Mesenchymal stem cell (in vitro differentiated cells and primary cell): ENCODE results near the gene RC3H2.

Experiments used
- DNase-seq: peaks from one replicate; pipeline ENCODE4 v3.0.0-alpha.2; 2013
- H2AFZ ChIP-seq: one replicate; pipeline ENCODE4 v1.6.1; 2013; ENCODE audit warnings: low read depth, mild to moderate bottlenecking, control low read depth, inconsistent platforms, low read length, moderate library complexity
- H2AK5ac ChIP-seq: 2 replicates; pipeline ENCODE4 v1.6.1; 2013; ENCODE audit warnings: low read length, moderate library complexity, mild to moderate bottlenecking, inconsistent platforms; ENCODE audit not compliant: severe bottlenecking
- H2BK120ac ChIP-seq: one replicate; pipeline ENCODE4 v1.6.1; 2013; ENCODE audit warnings: low read depth, mild to moderate bottlenecking, inconsistent platforms, low read length, moderate library complexity
- H2BK12ac ChIP-seq, 2 experiments: one replicate each; pipeline ENCODE4 v1.6.1; 2013; ENCODE audit warnings: inconsistent platforms in 2 of 2, low read length in 2 of 2, mild to moderate bottlenecking in 2 of 2, moderate library complexity in 2 of 2, control low read depth in 1 of 2
- H2BK15ac ChIP-seq: one replicate; pipeline ENCODE4 v1.6.1; 2013; ENCODE audit warnings: mild to moderate bottlenecking, low read depth, inconsistent platforms; ENCODE audit not compliant: poor library complexity, severe bottlenecking
- H2BK5ac ChIP-seq: 2 replicates; pipeline ENCODE4 v1.6.1; 2013; ENCODE audit warnings: low read depth, mild to moderate bottlenecking, low read length, control low read depth, inconsistent platforms; ENCODE audit not compliant: poor library complexity, severe bottlenecking
- H3K14ac ChIP-seq, 2 experiments: one replicate each; pipeline ENCODE4 v1.6.1; 2013; ENCODE audit warnings: inconsistent platforms in 2 of 2, low read length in 2 of 2, control low read depth in 1 of 2, mild to moderate bottlenecking in 1 of 2, moderate library complexity in 1 of 2
- H3K18ac ChIP-seq, 2 experiments: one replicate each; pipeline ENCODE4 v1.6.1; 2013; ENCODE audit warnings: inconsistent platforms in 2 of 2, low read length in 2 of 2, control low read depth in 1 of 2, low read depth in 1 of 2, mild to moderate bottlenecking in 1 of 2
- H3K23ac ChIP-seq, 2 experiments: one replicate each; pipeline ENCODE4 v1.6.1; 2013; ENCODE audit warnings: inconsistent platforms in 2 of 2, low read length in 2 of 2, mild to moderate bottlenecking in 2 of 2, moderate library complexity in 2 of 2, control low read depth in 1 of 2
- H3K27ac ChIP-seq: 2 replicates; pipeline ENCODE4 v1.5.1; 2013; ENCODE audit warnings: mild to moderate bottlenecking, moderate library complexity, low read length, control low read depth, inconsistent platforms; ENCODE audit not compliant: poor library complexity, severe bottlenecking
- H3K27me3 ChIP-seq, 2 experiments: 2 replicates each; pipeline versions ENCODE4 v1.6.1 to v1.7.0; 2013; ENCODE audit warnings: low read length in 2 of 2, mild to moderate bottlenecking in 2 of 2, moderate library complexity in 2 of 2, control low read depth in 1 of 2, inconsistent platforms in 1 of 2; ENCODE audit not compliant: control insufficient read depth in 1 of 2, insufficient read depth in 1 of 2
- H3K36me3 ChIP-seq, 2 experiments: 2 replicates each; pipeline versions ENCODE4 v1.6.1 to v1.7.0; 2013; ENCODE audit warnings: low read length in 2 of 2, control low read depth in 1 of 2, inconsistent platforms in 1 of 2, low read depth in 1 of 2, mild to moderate bottlenecking in 1 of 2; ENCODE audit not compliant: insufficient read depth in 2 of 2, control insufficient read depth in 1 of 2
- H3K4ac ChIP-seq, 2 experiments: one replicate each; pipeline ENCODE4 v1.6.1; 2013; ENCODE audit warnings: inconsistent platforms in 2 of 2, low read length in 2 of 2, mild to moderate bottlenecking in 2 of 2, moderate library complexity in 2 of 2, control low read depth in 1 of 2, low read depth in 1 of 2
- H3K4me1 ChIP-seq: 2 replicates; pipeline ENCODE4 v1.6.1; 2013; ENCODE audit warnings: low read depth, low read length, control low read depth; ENCODE audit not compliant: control insufficient read depth, insufficient read depth
- H3K4me2 ChIP-seq: 2 replicates; pipeline ENCODE4 v1.6.1; 2013; ENCODE audit warnings: low read length, mild to moderate bottlenecking, inconsistent platforms; ENCODE audit not compliant: poor library complexity, severe bottlenecking
- H3K4me3 ChIP-seq, 2 experiments: 2 replicates each; pipeline versions ENCODE4 v1.5.1 to v1.7.0; 2013; ENCODE audit warnings: low read length in 2 of 2, mild to moderate bottlenecking in 2 of 2, control low read depth in 1 of 2, low read depth in 1 of 2; ENCODE audit not compliant: insufficient read depth in 1 of 2
- H3K79me1 ChIP-seq: replicated peaks from 2 replicates; pipeline ENCODE4 v1.6.1; 2013; ENCODE audit warnings: mild to moderate bottlenecking, control low read depth, low read length, inconsistent platforms; ENCODE audit not compliant: poor library complexity, severe bottlenecking
- H3K9ac ChIP-seq: 2 replicates; pipeline ENCODE4 v1.7.0; 2013; ENCODE audit warnings: mild to moderate bottlenecking, low read length, moderate library complexity
- H3K9me3 ChIP-seq: 2 replicates; pipeline ENCODE4 v1.7.0; 2013; ENCODE audit warnings: mild to moderate bottlenecking, low read length; ENCODE audit not compliant: control insufficient read depth
- H4K8ac ChIP-seq: one replicate; pipeline ENCODE4 v1.6.1; 2013; ENCODE audit warnings: inconsistent platforms, mild to moderate bottlenecking, low read length, moderate library complexity
- H4K91ac ChIP-seq: one replicate; pipeline ENCODE4 v1.6.1; 2013; ENCODE audit warnings: mild to moderate bottlenecking, low read length, inconsistent platforms
- WGBS: methylation state at CpG from one replicate; pipeline ENCODE4 v1.1.7; 2013; ENCODE audit warnings: mixed read lengths; 5-methylcytosine and 5-hydroxymethylcytosine counted together

The RC3H2 gene

DNA sequence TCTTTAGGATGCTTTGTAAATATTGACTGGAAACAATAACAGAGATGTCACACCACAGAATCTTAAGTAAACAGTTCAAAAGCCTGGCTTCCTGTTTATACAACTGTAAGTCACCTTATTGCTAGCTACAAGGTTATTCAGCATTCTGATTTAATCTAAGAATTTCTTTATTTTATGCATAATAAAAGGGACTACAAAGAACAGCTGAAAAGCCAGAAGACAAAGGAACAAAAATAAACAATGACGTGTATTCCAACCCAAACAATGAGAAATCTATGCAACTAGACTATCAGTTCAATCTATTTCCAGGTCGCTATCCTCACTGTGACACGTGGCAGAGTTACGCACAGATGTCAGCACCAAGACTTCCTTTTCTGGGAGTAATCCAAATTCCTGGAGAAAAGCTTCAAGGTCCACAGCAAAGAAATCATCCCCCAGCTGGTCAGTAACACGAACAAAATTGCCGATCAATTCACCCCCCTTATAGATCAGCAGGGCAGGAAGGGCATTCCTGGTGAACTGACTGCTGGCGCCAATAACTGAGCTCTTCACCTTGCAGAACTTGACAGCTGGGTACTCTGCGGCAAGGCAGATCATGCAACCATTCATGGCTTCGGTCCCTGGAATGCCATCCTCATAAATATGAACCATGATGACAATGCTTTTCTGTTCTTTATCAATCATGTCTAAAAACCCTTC lies 85.2 kb downstream of the RC3H2 start:
- no peak overlapping the region for H3K4me2 ChIP-seq
- H2BK12ac ChIP-seq, result peak overlapping the region; percentile 46 to 90
- no peak overlapping the region for H2BK120ac ChIP-seq
- no peak overlapping the region for H2AFZ ChIP-seq
- H2BK5ac ChIP-seq, result no peak overlapping the region
- H3K23ac ChIP-seq, result peak overlapping the region in 1 of 2 experiments; percentile 96
- peak overlapping the region; percentile 10 for H4K8ac ChIP-seq
- peak overlapping the region; percentile 33 for H2BK15ac ChIP-seq
- 37% methylated on average over 9 of the region's 9 CpGs for WGBS
- H3K36me3 ChIP-seq, result peaks cover 17 to 67% of the 10 kb centered on the region in 2 experiments
- peak overlapping the region in 1 of 2 experiments; percentile 78 for H3K4ac ChIP-seq
- H3K27ac ChIP-seq, result peak overlapping the region; percentile 32
- no peaks in the 10 kb centered on the region for H3K27me3 ChIP-seq
- DNase-seq, result peak; percentile 80
- H3K9me3 ChIP-seq, result no peaks in the 10 kb centered on the region
- peak overlapping the region; percentile 8 for H3K9ac ChIP-seq
- H4K91ac ChIP-seq, result no peak overlapping the region
- H3K14ac ChIP-seq, result no peak overlapping the region
- H3K4me3 ChIP-seq, result no peak overlapping the region
- H3K79me1 ChIP-seq, result peaks cover 21% of the 10 kb centered on the region
- peaks cover 5% of the 10 kb centered on the region for H3K4me1 ChIP-seq
- peak overlapping the region; percentile 10 to 86 for H3K18ac ChIP-seq
- H2AK5ac ChIP-seq, result no peak overlapping the region

DNA sequence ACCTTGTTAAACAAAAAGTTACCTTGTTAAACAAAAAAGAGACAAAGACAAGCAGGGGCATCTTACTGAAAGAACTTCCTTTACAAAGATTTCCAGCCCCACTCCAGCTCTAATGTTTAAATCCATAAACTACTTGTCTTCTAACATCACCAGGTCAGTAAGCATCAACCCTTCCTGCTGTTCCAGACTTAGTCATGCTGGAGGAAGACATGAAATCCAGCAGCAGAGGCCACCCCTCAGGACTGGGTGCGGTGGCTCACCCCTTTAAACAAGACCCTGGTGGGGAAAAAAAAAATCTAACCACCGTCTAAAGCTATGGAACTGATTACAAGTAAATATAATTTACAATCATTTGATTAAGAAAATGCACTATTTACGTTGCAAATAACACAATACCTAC lies 85.8 kb downstream of the RC3H2 start:
- Histone ChIP-seq H2BK15ac (no peak overlapping the region), H3K27ac (peak overlapping the region; percentile 32), H2BK120ac (no peak overlapping the region), H2AFZ (no peak overlapping the region), H3K79me1 (peaks cover 24% of the 10 kb centered on the region), H2AK5ac (no peak overlapping the region), H3K14ac (no peak overlapping the region), H3K4me3 (no peak overlapping the region), H3K4me2 (no peak overlapping the region), H4K8ac (no peak overlapping the region), H3K4ac (no peak overlapping the region), H3K23ac (no peak overlapping the region), H3K36me3 (peaks cover 20 to 69% of the 10 kb centered on the region in 2 experiments), H3K4me1 (peaks cover 5% of the 10 kb centered on the region), H3K27me3 (no peaks in the 10 kb centered on the region), H2BK5ac (no peak overlapping the region), H4K91ac (no peak overlapping the region), H3K9me3 (no peaks in the 10 kb centered on the region), H3K18ac (no peak overlapping the region), H3K9ac (peak overlapping the region; percentile 8), H2BK12ac (no peak overlapping the region)
- DNase-seq, result peak; percentile 85
- WGBS, result 50% methylated on average over 1 of the region's 3 CpGs

- H3K9me3 ChIP-seq, result no peaks in the 10 kb centered on the region
- 96% methylated on average over 17 of the region's 17 CpGs for WGBS
- no peaks in the 10 kb centered on the region for H3K27me3 ChIP-seq
- H3K4me3 ChIP-seq, result no peak overlapping the region
- peaks cover 11% of the 10 kb centered on the region for H3K79me1 ChIP-seq
- H3K18ac ChIP-seq, result no peak overlapping the region
- no peak for DNase-seq
- no peak overlapping the region for H2AK5ac ChIP-seq
- H3K4me2 ChIP-seq, result peak overlapping the region; percentile 24
- H3K9ac ChIP-seq, result no peak overlapping the region
- no peak overlapping the region for H2BK120ac ChIP-seq
- H2BK12ac ChIP-seq, result no peak overlapping the region
- no peak overlapping the region for H3K14ac ChIP-seq
- no peak overlapping the region for H2BK15ac ChIP-seq
- H3K36me3 ChIP-seq, result peaks cover 10 to 43% of the 10 kb centered on the region in 2 experiments
- no peak overlapping the region for H3K23ac ChIP-seq
- H3K4ac ChIP-seq, result no peak overlapping the region
- H4K8ac ChIP-seq, result no peak overlapping the region
- H3K4me1 ChIP-seq, result peaks cover 5% of the 10 kb centered on the region
- H2BK5ac ChIP-seq, result no peak overlapping the region
- H4K91ac ChIP-seq, result no peak overlapping the region
- no peak overlapping the region for H2AFZ ChIP-seq
- peak overlapping the region; percentile 57 for H3K27ac ChIP-seq
These were observed 88.8 kb downstream of the RC3H2 start for GRCh38 chr9:122816163-122816867.

DNA sequence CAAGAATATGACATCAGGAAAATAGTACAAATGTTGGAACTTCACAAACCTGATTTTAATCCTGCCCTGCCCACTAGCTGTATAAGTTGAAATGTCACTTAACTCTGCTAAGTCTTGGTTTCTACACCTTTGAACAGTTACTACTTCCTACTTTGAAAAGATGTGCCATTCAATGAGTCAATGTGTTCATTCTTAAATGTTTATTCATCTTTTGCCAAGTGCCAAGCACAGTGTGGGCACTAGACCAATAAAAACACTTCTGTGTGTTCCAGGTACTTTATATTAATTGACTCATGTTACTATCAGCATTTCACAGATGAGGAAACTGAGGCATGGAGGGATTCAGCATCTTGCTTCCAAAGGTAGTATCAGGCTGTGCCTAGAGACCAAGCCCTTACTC lies 89.6 kb downstream of the RC3H2 start:
- Histone ChIP-seq H2AFZ (no peak overlapping the region), H3K4me2 (no peak overlapping the region), H3K4me3 (no peak overlapping the region), H3K36me3 (peaks cover 10 to 42% of the 10 kb centered on the region in 2 experiments), H3K27ac (no peak overlapping the region), H3K9me3 (no peaks in the 10 kb centered on the region), H4K8ac (no peak overlapping the region), H4K91ac (no peak overlapping the region), H2BK12ac (no peak overlapping the region), H3K9ac (no peak overlapping the region), H3K14ac (no peak overlapping the region), H3K79me1 (peaks cover 11% of the 10 kb centered on the region), H2AK5ac (no peak overlapping the region), H3K18ac (no peak overlapping the region), H3K23ac (no peak overlapping the region), H2BK120ac (no peak overlapping the region), H2BK15ac (no peak overlapping the region), H3K27me3 (no peaks in the 10 kb centered on the region), H3K4ac (no peak overlapping the region), H3K4me1 (peaks cover 5% of the 10 kb centered on the region), H2BK5ac (no peak overlapping the region)
- DNase-seq, result no peak
